HL-60/S4 treated with retinoic acid at 250 ng/mL for 4 days and 3 days (cell line): ENCODE results near the gene TAPT1.
"Not testable (repeated sequence)": the region's sequence is repeated elsewhere in the genome, so short reads cannot be mapped to it uniquely, and the experiment has no call there.

Source experiments
- in situ Hi-C: fragments of 300-500 bp; cut with MboI; formaldehyde crosslinking; loops from 2 replicates; pipeline ENCODE4 v1.7.0; 2022; ENCODE audit warnings: low sequenced_read_pairs

The TAPT1 gene

DNA sequence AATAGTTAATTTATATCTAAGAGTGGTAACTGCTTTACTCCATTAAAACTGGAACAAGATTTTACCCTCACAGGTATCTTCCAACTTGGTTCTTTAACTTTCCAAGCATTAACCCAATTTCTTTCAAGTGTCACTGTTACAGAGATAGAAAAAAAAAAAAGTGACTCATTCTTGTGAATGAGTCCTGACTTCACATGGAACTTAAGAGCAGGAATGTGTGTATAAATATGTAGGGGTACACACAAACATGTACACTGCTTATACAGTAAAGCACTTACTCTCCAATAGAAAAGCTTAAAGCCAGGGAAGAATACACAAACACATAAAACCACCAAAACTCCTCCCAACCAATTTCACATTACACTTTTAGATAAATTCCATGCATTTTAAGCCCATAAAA, 38.8 kb downstream of the TAPT1 start:
- in situ Hi-C loops: no loop called here

- in situ Hi-C loops: no loop called here
These were observed 39.3 kb downstream of the TAPT1 start for GRCh38 chr4:16186986-16187385.

DNA sequence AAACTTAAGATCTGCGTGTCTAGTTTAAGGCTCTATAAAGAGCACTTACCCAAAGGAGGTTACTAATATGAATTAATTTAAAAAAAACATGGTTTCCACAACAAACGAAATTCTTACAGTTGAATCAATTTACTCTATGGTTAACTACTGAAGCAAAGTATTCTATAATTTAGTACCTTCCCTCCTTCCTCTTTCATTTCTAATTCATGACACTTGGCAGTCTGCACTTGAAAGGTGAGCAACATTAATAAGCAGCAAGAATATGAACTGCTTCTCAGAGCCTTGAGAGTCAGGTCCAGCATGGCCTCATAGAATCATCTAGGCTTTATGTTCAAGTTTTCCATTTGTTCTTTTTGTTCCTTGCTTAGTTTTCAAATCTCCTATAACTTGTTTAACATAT, 42.7 kb downstream of the TAPT1 start:
- in situ Hi-C loops: no loop called here

GRCh38 chr4:16176621-16177020, 49.6 kb downstream of the TAPT1 start:
- in situ Hi-C loops: no loop called here

DNA sequence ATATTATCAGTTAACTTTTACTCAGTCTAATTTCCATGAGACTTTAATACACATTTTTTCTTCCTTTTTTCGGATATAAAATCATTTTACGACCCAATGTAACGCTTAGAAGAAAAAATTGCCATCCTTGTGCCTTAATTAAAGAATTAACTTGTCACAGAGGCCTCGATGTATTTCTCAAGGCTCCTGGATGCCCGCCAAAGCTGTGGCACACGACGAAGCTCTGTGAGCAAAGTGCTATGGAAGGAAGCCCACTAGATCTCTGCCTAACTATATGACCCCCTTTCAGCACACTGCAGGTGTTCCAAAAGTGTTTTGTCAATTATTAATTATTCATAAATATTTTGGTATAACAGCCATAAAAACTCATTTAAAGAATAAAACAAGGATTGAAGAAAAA, 54.4 kb downstream of the TAPT1 start:
- in situ Hi-C loops: no loop called here

DNA sequence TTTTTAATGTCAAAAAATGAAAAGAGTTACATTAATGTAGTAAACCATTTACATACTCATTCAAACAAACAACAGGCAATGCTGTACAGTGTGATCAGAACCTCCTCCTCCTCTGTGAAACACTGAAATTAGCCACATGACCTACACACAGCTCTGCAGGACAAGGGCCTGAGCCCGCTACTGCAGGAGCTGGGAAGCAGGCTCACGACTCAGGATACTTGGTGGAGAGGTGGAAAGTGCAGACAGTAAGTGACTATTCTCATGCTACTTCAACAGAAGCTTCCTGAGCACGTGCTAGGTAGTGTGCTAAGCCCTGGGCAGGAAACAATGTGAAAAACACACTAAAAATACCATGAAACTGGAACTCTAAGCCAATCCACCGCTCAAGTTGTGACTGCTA, 56.8 kb downstream of the TAPT1 start:
- in situ Hi-C loops: no loop called here

DNA sequence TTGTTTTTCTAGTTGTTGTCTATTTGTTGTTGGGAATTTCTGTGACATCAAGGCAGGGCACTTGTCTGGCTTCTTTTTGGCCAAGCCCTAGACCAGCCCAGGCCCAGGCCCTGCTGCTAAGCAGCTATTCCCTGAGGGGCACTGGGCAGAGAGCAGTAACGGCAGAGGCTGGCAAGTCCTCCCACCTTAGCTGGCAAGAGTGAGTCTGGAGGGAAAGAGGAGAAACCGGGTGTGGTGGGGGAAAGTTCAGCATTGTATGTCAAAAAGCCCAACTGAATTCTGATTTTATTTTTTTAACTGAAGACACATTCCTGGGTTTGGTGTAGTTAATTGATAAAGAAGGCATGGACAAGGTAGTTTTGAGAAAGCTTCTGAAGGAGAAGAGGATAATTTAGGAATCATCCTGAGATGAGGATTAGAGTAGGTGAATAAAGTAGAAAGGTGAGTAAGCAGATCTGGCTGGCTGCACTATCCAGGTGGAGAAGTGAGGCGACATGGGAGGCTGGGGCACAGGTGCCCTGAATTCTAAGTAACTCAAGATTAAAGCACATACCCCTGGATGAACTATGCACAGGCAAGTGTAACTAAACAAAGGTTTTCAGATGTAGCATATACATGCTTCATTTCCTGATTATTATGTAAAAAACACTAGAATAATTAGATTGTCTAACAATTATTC, 57.4 kb downstream of the TAPT1 start:
- in situ Hi-C loops: no loop called here

DNA sequence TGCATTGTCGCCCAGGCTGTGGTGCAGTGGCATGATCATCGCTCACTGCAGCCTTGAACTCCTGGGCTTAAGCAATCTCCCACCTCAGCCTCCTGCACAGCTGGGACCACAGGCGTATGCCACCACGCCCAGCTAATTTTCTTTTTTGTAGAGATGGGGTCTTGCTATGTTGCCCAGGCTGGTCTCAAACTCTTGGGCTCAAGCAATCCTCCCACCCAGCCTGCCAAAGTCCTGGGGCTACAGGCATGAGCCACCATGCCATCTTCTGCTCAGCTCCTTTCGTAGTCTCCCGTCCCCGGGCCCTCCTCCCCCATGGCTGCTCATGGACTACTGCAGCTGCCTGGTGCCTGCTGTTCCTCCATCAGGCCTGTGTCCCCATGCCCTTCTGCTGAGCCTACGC, 58.1 kb downstream of the TAPT1 start:
- in situ Hi-C loops: no loop called here

- in situ Hi-C loops: no loop called here
These were observed 60.3 kb downstream of the TAPT1 start for GRCh38 chr4:16165931-16166330.

GRCh38 chr4:16162891-16163290, 63.4 kb downstream of the TAPT1 start:
- in situ Hi-C loops: no loop called here

DNA sequence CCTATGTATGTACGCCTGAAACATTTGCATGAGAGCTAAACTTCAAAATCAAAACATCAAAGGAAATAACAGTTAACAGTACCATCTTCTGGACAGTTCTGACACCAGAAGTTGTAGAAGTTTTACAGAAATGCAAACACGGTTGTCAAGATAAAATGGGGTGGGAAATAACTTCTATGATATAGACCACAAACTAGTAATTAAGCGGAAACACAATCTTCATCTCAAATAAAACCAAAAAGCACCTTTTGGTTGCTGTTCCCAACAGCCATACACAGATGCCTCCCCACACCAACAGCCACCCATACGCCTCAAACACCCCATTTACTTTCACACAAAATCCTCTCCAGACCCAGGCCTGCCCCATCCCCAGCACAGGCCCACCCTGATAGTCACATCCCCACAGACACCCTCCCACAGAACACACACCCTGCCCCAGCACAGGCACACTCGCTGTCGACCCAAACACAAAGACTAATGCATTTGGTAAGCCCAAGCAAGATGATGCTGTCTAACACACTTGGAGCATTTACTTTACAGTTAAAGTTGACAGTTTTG, 64.3 kb downstream of the TAPT1 start:
- in situ Hi-C loops: no loop called here

- in situ Hi-C loops: no loop called here
These were observed 65.8 kb downstream of the TAPT1 start for GRCh38 chr4:16160457-16160856.

- in situ Hi-C loops: no loop called here
These were observed 67.0 kb downstream of the TAPT1 start for GRCh38 chr4:16159286-16159685.

GRCh38 chr4:16158504-16158852, 67.8 kb downstream of the TAPT1 start:
- in situ Hi-C loops: no loop called here

DNA sequence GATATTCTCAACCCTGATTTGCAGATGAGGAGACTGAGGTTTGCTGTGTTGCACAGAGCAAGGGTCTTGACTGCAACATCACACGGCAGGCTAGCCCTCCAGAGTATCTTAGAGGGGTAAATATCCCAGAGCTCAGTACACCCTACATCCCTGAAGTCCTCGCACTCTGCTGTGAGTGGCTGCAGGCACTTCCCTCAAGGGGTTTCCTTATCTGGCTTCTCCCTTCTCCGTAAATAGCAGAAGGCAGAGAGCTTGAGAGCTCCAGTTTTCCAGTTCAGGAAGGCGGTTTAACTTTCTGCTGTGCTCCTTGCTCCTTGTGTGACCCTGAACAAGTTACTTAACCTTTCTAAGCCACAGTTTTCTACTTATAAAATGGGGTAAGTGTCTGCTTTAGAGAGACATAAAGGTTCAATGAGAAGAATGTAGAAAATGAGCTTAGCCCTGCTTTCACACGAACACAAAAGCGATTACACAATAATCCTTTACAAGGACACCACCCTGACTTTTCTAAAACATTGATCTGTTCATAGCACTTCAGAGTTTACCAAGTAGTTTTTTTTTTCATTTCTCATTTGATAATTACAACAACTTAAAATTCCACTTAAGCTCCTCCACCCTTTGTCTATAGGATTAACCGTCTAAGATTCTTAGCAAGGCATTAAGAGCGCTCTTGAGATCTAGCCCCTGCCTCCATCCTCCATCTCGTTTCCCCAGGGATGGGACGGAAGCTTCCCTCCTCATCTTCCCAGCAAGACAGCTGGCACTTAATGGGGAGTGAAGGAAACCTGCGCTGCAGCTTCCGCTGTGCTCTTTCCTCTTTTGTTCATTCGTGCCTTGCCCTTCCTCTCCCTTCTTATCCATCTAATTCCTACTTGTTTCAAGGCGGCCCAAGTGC, 68.4 kb downstream of the TAPT1 start:
- in situ Hi-C loops: no loop called here

DNA sequence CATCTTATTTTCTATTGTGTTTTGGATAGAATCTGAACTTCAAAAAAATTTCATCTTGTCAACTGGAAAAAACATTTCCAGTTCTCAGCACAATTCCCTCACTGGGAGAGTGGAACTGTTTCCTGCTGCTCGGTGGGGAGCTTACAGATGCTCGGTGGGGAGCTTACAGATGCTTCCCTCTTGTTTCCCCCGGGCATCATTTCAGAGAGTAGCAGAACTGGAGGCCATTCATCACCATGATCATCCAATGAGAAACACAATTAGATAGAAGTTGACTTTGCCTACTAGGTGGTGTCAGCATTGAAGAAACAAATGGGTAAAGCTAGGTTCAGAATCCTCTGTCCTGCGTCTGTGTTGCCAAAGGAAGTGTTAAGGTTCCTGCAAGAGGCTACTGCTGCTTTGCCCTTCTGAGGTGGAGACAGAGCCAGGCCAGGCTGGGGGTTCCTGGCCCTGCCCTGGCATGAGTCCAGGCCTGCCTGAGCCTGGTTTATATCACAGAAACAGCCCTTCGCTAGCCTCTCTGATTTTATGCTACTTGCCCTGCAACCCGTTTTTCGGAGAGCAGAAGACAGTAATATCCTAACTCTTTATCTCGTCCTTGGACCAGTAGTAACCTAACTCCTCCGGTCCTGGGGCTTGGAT, 70.6 kb downstream of the TAPT1 start:
- in situ Hi-C loops: no loop called here

GRCh38 chr4:16154451-16154850, 71.8 kb downstream of the TAPT1 start:
- in situ Hi-C loops: no loop called here

DNA sequence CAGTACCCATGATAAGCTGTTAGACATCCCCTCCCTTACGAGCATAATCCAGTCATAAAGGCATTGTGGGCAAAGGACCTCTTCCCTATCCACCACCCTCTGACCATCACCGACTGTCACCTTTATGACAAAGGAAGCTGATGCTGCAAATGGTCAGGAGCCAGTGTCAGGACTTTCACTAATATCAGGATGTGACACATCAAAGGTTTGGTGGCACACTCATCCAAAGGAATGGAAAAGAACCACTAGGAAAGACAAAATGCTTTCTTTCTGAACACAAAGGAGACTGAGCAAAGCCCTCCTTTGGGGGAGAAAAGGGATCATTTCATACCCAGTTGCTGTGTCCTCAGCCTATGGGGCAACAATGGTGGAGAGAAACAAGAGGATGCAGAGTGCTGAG, 75.6 kb downstream of the TAPT1 start:
- in situ Hi-C loops: no loop called here

DNA sequence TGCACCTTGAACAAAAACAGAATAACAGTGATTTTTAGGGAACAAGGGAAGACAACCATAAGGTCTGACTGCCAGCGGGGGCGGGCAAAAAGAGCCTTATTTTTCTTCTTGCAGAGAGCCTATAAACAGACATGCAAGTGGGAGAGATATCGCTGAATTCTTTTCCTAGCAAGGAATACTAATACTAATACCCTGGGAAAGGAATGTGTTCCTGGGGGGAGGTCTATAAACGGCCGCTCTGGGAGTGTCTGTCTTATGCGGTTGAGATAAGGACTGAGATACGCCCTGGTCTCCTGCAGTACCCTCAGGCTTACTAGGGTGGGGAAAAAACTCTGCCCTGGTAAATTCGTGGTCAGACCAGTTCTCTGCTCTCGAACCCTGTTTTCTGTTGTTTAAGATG, 81.4 kb downstream of the TAPT1 start:
- in situ Hi-C loops: not testable (repeated sequence)

DNA sequence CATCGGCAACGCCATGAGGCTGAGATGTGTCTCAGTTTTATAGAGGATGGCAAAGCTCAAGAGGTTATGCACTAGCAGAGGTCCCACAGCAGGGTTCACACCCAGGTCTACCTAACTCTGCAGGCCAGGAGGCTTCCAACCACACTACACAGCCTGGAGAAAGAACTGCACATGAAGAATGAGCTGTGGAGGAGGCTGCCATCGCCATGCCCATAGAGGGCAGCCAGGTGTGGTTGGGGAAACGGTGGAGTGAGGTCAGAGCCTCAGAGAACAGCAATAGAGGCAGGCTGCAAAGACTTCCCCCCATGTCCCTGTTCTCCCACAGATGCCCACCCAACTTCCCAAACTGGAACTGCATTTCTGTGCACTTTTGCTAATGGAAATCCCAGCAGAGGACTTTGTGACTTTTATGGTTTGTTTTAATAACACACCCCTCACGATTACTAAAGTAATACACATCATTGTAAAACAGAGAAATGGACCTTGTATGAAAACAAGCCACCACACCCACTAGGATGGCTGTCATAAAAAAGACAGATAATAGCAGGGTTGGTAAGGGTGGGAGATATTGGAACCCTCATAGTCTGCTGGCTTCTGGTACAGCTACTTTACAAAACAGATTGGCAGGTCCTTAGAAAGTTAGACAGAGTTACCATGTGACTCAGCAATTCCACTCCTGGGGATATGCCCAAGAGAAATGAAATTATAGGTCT, 83.5 kb downstream of the TAPT1 start:
- in situ Hi-C loops: no loop called here

GRCh38 chr4:16140879-16141249, 85.4 kb downstream of the TAPT1 start:
- in situ Hi-C loops: no loop called here
